Measurements from ENCODE around the gene ASAP2. TPM values are rescaled to one million over a fixed set of nuclear protein-coding genes. Genes with fewer than 3 reads are reported as not detected.

The ASAP2 gene
- total RNA-seq, 1 experiment from 2014 or later = 12.6 TPM

- H4K91ac ChIP-seq (ENCODE audit: insufficient read length, low read depth, low read length) = no peak overlapping the region
- no peak overlapping the region for H3K18ac ChIP-seq (ENCODE audit: insufficient read length, low read depth, low read length)
- no peaks in the 10 kb centered on the region for H3K4me1 ChIP-seq (ENCODE audit: insufficient read depth, low read length)
- H2AFZ ChIP-seq (ENCODE audit: low read length) = no peak overlapping the region
- no peak overlapping the region for H2BK120ac ChIP-seq (ENCODE audit: low read depth, low read length, poor library complexity, severe bottlenecking)
- Mint-ChIP-seq H3K27me3 (ENCODE audit: low read depth) (no peaks in the 10 kb centered on the region), H3K27ac (peak overlapping the region in 2 of 3 experiments; percentile 35 to 70; a peak in 1 of 7 replicates), H3K9me3 (no peaks in the 10 kb centered on the region), H3K4me3 (no peak overlapping the region), H3K36me3 (ENCODE audit: insufficient read depth in 1 of 3, low read depth in 3 of 3) (peaks cover 0 to 3% (median 0%) of the 10 kb centered on the region in 3 experiments; a peak in 1 of 7 replicates), H3K4me1 (peaks cover 29 to 33% of the 10 kb centered on the region in 2 experiments)
- WGBS (ENCODE audit: extremely low coverage, insufficient read length, low lambda C conversion rate) = no CpG with 5 or more reads among the region's 6 CpGs
- H3K23me2 ChIP-seq (ENCODE audit: insufficient read length, low read depth, low read length, poor library complexity, severe bottlenecking) = no peaks in the 10 kb centered on the region
- H3K14ac ChIP-seq (ENCODE audit: insufficient read depth, low read length) = no peak overlapping the region
- no peaks in the 10 kb centered on the region for H4K20me1 ChIP-seq (ENCODE audit: control insufficient read depth, insufficient read depth, insufficient read length)
- no peak overlapping the region for H2BK15ac ChIP-seq (ENCODE audit: low read depth, low read length)
- no peak overlapping the region for H3K4me2 ChIP-seq (ENCODE audit: insufficient read depth, insufficient read length, low read length)
- H3K27ac ChIP-seq (ENCODE audit: insufficient read length, low read depth, low read length) = no peak overlapping the region
- no peak overlapping the region for H3K9ac ChIP-seq (ENCODE audit: extremely low read depth, insufficient read length, low read length)
- no peaks in the 10 kb centered on the region for H3K79me2 ChIP-seq (ENCODE audit: insufficient read depth, low read length)
- no peaks in the 10 kb centered on the region for H3K79me1 ChIP-seq (ENCODE audit: insufficient read depth, low read depth, low read length, poor library complexity, severe bottlenecking)
- H3K9me3 ChIP-seq (ENCODE audit: control insufficient read depth, low read depth, low read length) = no peaks in the 10 kb centered on the region
- H2AK5ac ChIP-seq (ENCODE audit: insufficient read length, low read length) = no peak overlapping the region
- H3T11ph ChIP-seq (ENCODE audit: low read length) = no peak overlapping the region
- H3K56ac ChIP-seq (ENCODE audit: insufficient read length, low read depth, low read length) = no peak overlapping the region
- no peak overlapping the region for H3K23ac ChIP-seq (ENCODE audit: insufficient read length, low read depth, low read length)
- no peak overlapping the region for H4K8ac ChIP-seq (replicated peaks; ENCODE audit: insufficient read length, low read depth, low read length)
- no peak for DNase-seq
- H2BK5ac ChIP-seq (ENCODE audit: insufficient read length, low read length) = no peak overlapping the region
- no peak overlapping the region for H2BK20ac ChIP-seq (ENCODE audit: low read depth, low read length, poor library complexity, severe bottlenecking)
- H4K5ac ChIP-seq (ENCODE audit: insufficient read length, low read depth, low read length) = no peak overlapping the region
- no peak for TF ChIP-seq CTCF (conservative IDR thresholded peaks at IDR 0.05)
- no peak overlapping the region for H2BK12ac ChIP-seq (ENCODE audit: insufficient read length, low read depth, low read length)
- H3K4ac ChIP-seq (ENCODE audit: low read depth, low read length) = no peak overlapping the region
- no peaks in the 10 kb centered on the region for H3K27me3 ChIP-seq (ENCODE audit: insufficient read depth, low read length)
These were observed 30.3 kb downstream of the ASAP2 start for GRCh38 chr2:9236867-9237266.

Measured in H9 (cell line).